SK-N-SH (cell line): ENCODE results near the gene SLC22A23. TPM values are rescaled to one million over a fixed set of nuclear protein-coding genes. Genes with fewer than 3 reads are reported as not detected.

Experiments used
- CTCF ChIA-PET: fragments of 300-600, 350-600 bp; formaldehyde crosslinking; extraction: SDS; loops from one replicate; lab custom pipeline; 2021; lab: Yijun Ruan, JAX
- POLR2A ChIA-PET: fragments of 350-600 bp; sonication (Branson Sonifier 250); formaldehyde crosslinking; extraction: SDS; loops from one replicate; lab custom pipeline; 2020; ENCODE audit warnings: antibody characterized with exemption, inconsistent platforms; lab: Yijun Ruan, JAX
- DNase-seq: peaks from one replicate; pipeline ENCODE4 v3.0.0; 2012
- H2AFZ ChIP-seq: fragments of 200-600 bp; sonication (generic); 2 replicates; pipeline ENCODE4 v1.8.1; 2016; ENCODE audit warnings: antibody characterized with exemption, mild to moderate bottlenecking, low read depth
- H3F3A ChIP-seq: fragments of 200-600 bp; sonication (generic); replicated peaks from 2 replicates; pipeline ENCODE3; 2016; ENCODE audit warnings: antibody characterized with exemption, mild to moderate bottlenecking; ENCODE audit not compliant: insufficient read depth
- H3K27ac ChIP-seq, 2 experiments: fragments of 200-500 bp in 1 of 2; fragments of 200-600 bp in 1 of 2; sonication (Bioruptor generic) in 1 of 2; sonication (generic), shearing (Covaris generic) in 1 of 2; 2 replicates each; pipeline versions ENCODE4 v1.5.1 to v1.6.1; 2014 to 2016; ENCODE audit warnings: low read depth in 2 of 2, inconsistent platforms in 1 of 2, low read length in 1 of 2, mild to moderate bottlenecking in 1 of 2, mixed read lengths in 1 of 2
- H3K27me3 ChIP-seq: fragments of 200-600 bp; sonication (generic), shearing (Covaris generic); 2 replicates; pipeline ENCODE4 v1.6.1; 2016; ENCODE audit warnings: mixed run types; ENCODE audit not compliant: insufficient read depth
- H3K36me3 ChIP-seq, 2 experiments: fragments of 200-500 bp in 1 of 2; fragments of 200-600 bp in 1 of 2; sonication (Bioruptor generic) in 1 of 2; sonication (generic) in 1 of 2; replicated peaks in 1 of 2; 2 replicates each; pipeline versions ENCODE3 to v1.5.1; 2014 to 2016; ENCODE audit warnings: low read length in 1 of 2, mild to moderate bottlenecking in 1 of 2; ENCODE audit not compliant: insufficient read depth in 2 of 2, control insufficient read depth in 1 of 2
- H3K4me1 ChIP-seq, 2 experiments: fragments of 200-500 bp in 1 of 2; fragments of 200-600 bp in 1 of 2; sonication (Bioruptor generic) in 1 of 2; sonication (generic), shearing (Covaris generic) in 1 of 2; 2 replicates each; pipeline versions ENCODE4 v1.5.1 to v1.6.1; 2014 to 2016; ENCODE audit warnings: low read depth in 1 of 2, low read length in 1 of 2, mixed run types in 1 of 2; ENCODE audit not compliant: insufficient read depth in 2 of 2, control insufficient read depth in 1 of 2
- H3K4me2 ChIP-seq: fragments of 200-600 bp; sonication (generic), shearing (Covaris generic); 2 replicates; pipeline ENCODE4 v1.6.1; 2017; ENCODE audit warnings: mixed run types
- H3K4me3 ChIP-seq, 2 experiments: fragments of 200-500 bp in 1 of 2; fragments of 200-600 bp in 1 of 2; sonication (Bioruptor generic) in 1 of 2; sonication (generic), shearing (Covaris generic) in 1 of 2; 2 replicates each; pipeline versions ENCODE4 v1.5.1 to v1.8.1; 2014 to 2016; ENCODE audit warnings: low read depth in 2 of 2, inconsistent platforms in 1 of 2, low read length in 1 of 2, mild to moderate bottlenecking in 1 of 2, mixed read lengths in 1 of 2, moderate library complexity in 1 of 2
- H3K79me2 ChIP-seq: fragments of 200-600 bp; sonication (generic); 2 replicates; pipeline ENCODE4 v1.8.1; 2017; ENCODE audit warnings: mild to moderate bottlenecking; ENCODE audit not compliant: insufficient read depth
- H3K9ac ChIP-seq: fragments of 200-600 bp; sonication (generic); 2 replicates; pipeline ENCODE4 v1.6.1; 2017; ENCODE audit warnings: mixed run types
- H3K9me2 ChIP-seq: fragments of 200-600 bp; sonication (generic); 2 replicates; pipeline ENCODE4 v1.6.1; 2017; ENCODE audit warnings: mixed run types
- H3K9me3 ChIP-seq: fragments of 200-600 bp; sonication (generic); 2 replicates; pipeline ENCODE4 v1.6.1; 2017; ENCODE audit warnings: mixed run types, mild to moderate bottlenecking, moderate library complexity
- H4K20me1 ChIP-seq: fragments of 200-600 bp; sonication (generic); 2 replicates; pipeline ENCODE4 v1.6.1; 2017; ENCODE audit warnings: mild to moderate bottlenecking, mixed run types; ENCODE audit not compliant: insufficient read depth
- CHD2 ChIP-seq: fragments of 150-350 bp; IDR thresholded peaks from 2 replicates; pipeline ENCODE4 v1.6.1; 2018; ENCODE audit warnings: low read length; ENCODE audit not compliant: partially characterized antibody
- CTCF ChIP-seq: fragments of 200-600 bp; sonication (generic); IDR thresholded peaks from 2 replicates; pipeline ENCODE4 v1.6.1; 2017; ENCODE audit warnings: antibody characterized with exemption, mild to moderate bottlenecking, moderate library complexity
- EP300 ChIP-seq, 2 experiments: IDR thresholded peaks; 2 replicates each; pipeline versions ENCODE4 v1.4.0 to v1.6.1; 2012; ENCODE audit warnings: borderline replicate concordance in 1 of 2, low read depth in 1 of 2, low read length in 1 of 2
- MAX ChIP-seq: IDR thresholded peaks from 2 replicates; pipeline ENCODE4 v1.4.0; 2012; ENCODE audit warnings: low read depth
- RAD21 ChIP-seq: IDR thresholded peaks from 2 replicates; pipeline ENCODE4 v1.6.1; 2012; ENCODE audit warnings: mild to moderate bottlenecking, low read length
- RCOR1 ChIP-seq: fragments of 150-350 bp; IDR thresholded peaks from 2 replicates; pipeline ENCODE4 v1.6.1; 2017; ENCODE audit warnings: antibody characterized with exemption, low read length
- USF2 ChIP-seq: fragments of 150-350 bp; IDR thresholded peaks from 2 replicates; pipeline ENCODE4 v1.6.1; 2017; ENCODE audit warnings: antibody characterized with exemption, low read length, low read depth, borderline replicate concordance
- ZBTB33 ChIP-seq: IDR thresholded peaks from 2 replicates; pipeline ENCODE4 v1.4.0; 2012; ENCODE audit warnings: low read depth, borderline replicate concordance
- WGBS: methylation state at CpG from one replicate; pipeline ENCODE4 v1.1.6; 2017; ENCODE audit warnings: low lambda C conversion rate; 5-methylcytosine and 5-hydroxymethylcytosine counted together
- polyA plus RNA-seq, 3 experiments: library from polyadenylated mRNA; depleted of rRNA; stranded (reverse); fragments of >200 nt; gene quantifications; 2 replicates each; pipeline ENCODE4 v1.2.3, GENCODE V29; 2012

SLC22A23 gene
- polyA plus RNA-seq, 1 of the 3 experiments (the other 2 are of a cell fraction) = not detected

- no peak for TF ChIP-seq ZBTB33
- TF ChIP-seq MAX = no peak
- TF ChIP-seq EP300 (IDR thresholded peaks at IDR 0.05; ENCODE audit: borderline replicate concordance in 1 of 2, low read depth in 1 of 2, low read length in 1 of 2) = no peak
- TF ChIP-seq RAD21 = no peak
These were observed 124.9 kb downstream of the SLC22A23 start (continued) for GRCh38 chr6:3331971-3332370.

- H3K36me3 ChIP-seq = no peaks in the 10 kb centered on the region
- peaks cover 0 to 9% of the 10 kb centered on the region in 2 experiments; a peak in 1 of 4 replicates for H3K4me1 ChIP-seq
- H3F3A ChIP-seq = no peaks in the 10 kb centered on the region
- TF ChIP-seq RCOR1 (no peak), USF2 (no peak), MAX (no peak)
- WGBS = 43% methylated on average over 2 of the region's 2 CpGs
- H3K9ac ChIP-seq = no peak overlapping the region
- ChIA-PET POLR2A (no interaction called here), CTCF (interaction anchor here (1.0 to 2.0 kb wide), 4 partner anchors 9 to 401 kb away, joined by 3 to 6 read pairs (median 4); no protein-coding TSS in a partner anchor)
- no peak overlapping the region for H3K4me2 ChIP-seq
- no peak overlapping the region for H3K27ac ChIP-seq
- no peaks in the 10 kb centered on the region for H4K20me1 ChIP-seq
- no peaks in the 10 kb centered on the region for H3K9me3 ChIP-seq
- H3K9me2 ChIP-seq = no peaks in the 10 kb centered on the region
- H3K27me3 ChIP-seq = peaks cover 45% of the 10 kb centered on the region
- no peaks in the 10 kb centered on the region for H3K79me2 ChIP-seq
- no peak overlapping the region; a peak in 1 of 4 replicates for H3K4me3 ChIP-seq
- DNase-seq = no peak
- no peak overlapping the region for H2AFZ ChIP-seq
These were observed 125.4 kb downstream of the SLC22A23 start for GRCh38 chr6:3331494-3331893.

GRCh38 chr6:3330199-3330598 is 126.7 kb downstream of the SLC22A23 start:
- H3K9me2 ChIP-seq = no peaks in the 10 kb centered on the region
- ChIA-PET CTCF (interaction anchor here (0.6 to 1.2 kb wide), 3 partner anchors 10 to 24 kb away, joined by 3 to 4 read pairs (median 3); no protein-coding TSS in a partner anchor), POLR2A (no interaction called here)
- H3K79me2 ChIP-seq = no peaks in the 10 kb centered on the region
- no peak overlapping the region for H2AFZ ChIP-seq
- H3K4me2 ChIP-seq = no peak overlapping the region
- 70% methylated on average over 2 of the region's 6 CpGs for WGBS
- H4K20me1 ChIP-seq = no peaks in the 10 kb centered on the region
- no peak for DNase-seq
- no peak overlapping the region for H3K9ac ChIP-seq
- peaks cover 45% of the 10 kb centered on the region for H3K27me3 ChIP-seq
- H3K9me3 ChIP-seq = no peaks in the 10 kb centered on the region
- no peaks in the 10 kb centered on the region for H3K36me3 ChIP-seq
- H3F3A ChIP-seq = peaks cover 3% of the 10 kb centered on the region
- no peak overlapping the region for H3K27ac ChIP-seq
- H3K4me1 ChIP-seq = peaks cover 0 to 9% of the 10 kb centered on the region in 2 experiments; a peak in 2 of 4 replicates
- TF ChIP-seq CTCF (peak; percentile 22; the same call in 1 of the 2 replicates), CHD2 (no peak)
- H3K4me3 ChIP-seq = no peak overlapping the region
